ENCODE data around the gene THAP7. TPM values are rescaled to one million over a fixed set of nuclear protein-coding genes. Genes with fewer than 3 reads are reported as not detected.

THAP7 gene
- total RNA-seq, 1 experiment from 2014 or later: 24.6 TPM

GRCh38 chr22:20966883-20967696 lies 34.8 kb downstream of the THAP7 start, which contains the start of gene AIFM3:
Gene AIFM3, plus strand, starts transcription at chr22:20967255. Its CDS starts 690 bp downstream, at chr22:20967945.
- Histone ChIP-seq H2BK20ac (ENCODE audit: low read depth, low read length, poor library complexity, severe bottlenecking) (no peak within 1 kb of the TSS), H2BK12ac (ENCODE audit: insufficient read length, low read depth, low read length) (no peak within 1 kb of the TSS), H3K4me1 (ENCODE audit: insufficient read depth, low read length) (no peaks in the 10 kb centered on the region; the same call in 1 of the 2 replicates), H3K14ac (ENCODE audit: insufficient read depth, low read length) (no peak within 1 kb of the TSS), H2AFZ (ENCODE audit: low read length) (no peak within 1 kb of the TSS), H4K8ac (replicated peaks; ENCODE audit: insufficient read length, low read depth, low read length) (no peak within 1 kb of the TSS), H2BK120ac (ENCODE audit: low read depth, low read length, poor library complexity, severe bottlenecking) (no peak within 1 kb of the TSS), H3K23me2 (ENCODE audit: insufficient read length, low read depth, low read length, poor library complexity, severe bottlenecking) (no peaks in the 10 kb centered on the region), H2BK15ac (ENCODE audit: low read depth, low read length) (no peak within 1 kb of the TSS), H4K5ac (ENCODE audit: insufficient read length, low read depth, low read length) (no peak within 1 kb of the TSS), H3K56ac (ENCODE audit: insufficient read length, low read depth, low read length) (no peak within 1 kb of the TSS), H3K27me3 (ENCODE audit: insufficient read depth, low read length) (peaks cover 31% of the 10 kb centered on the region; the same call in 1 of the 2 replicates), H3K9ac (ENCODE audit: extremely low read depth, insufficient read length, low read length) (no peak within 1 kb of the TSS), H2BK5ac (ENCODE audit: insufficient read length, low read length) (no peak within 1 kb of the TSS), H4K20me1 (ENCODE audit: control insufficient read depth, insufficient read depth, insufficient read length) (no peaks in the 10 kb centered on the region), H3K27ac (ENCODE audit: insufficient read length, low read depth, low read length) (no peak within 1 kb of the TSS), H4K91ac (ENCODE audit: insufficient read length, low read depth, low read length) (no peak within 1 kb of the TSS), H3K9me3 (ENCODE audit: control insufficient read depth, low read depth, low read length) (no peaks in the 10 kb centered on the region), H3T11ph (ENCODE audit: low read length) (no peak within 1 kb of the TSS), H3K79me1 (ENCODE audit: insufficient read depth, low read depth, low read length, poor library complexity, severe bottlenecking) (no peaks in the 10 kb centered on the region), H3K4me2 (ENCODE audit: insufficient read depth, insufficient read length, low read length) (no peak within 1 kb of the TSS), H3K18ac (ENCODE audit: insufficient read length, low read depth, low read length) (no peak within 1 kb of the TSS), H2AK5ac (ENCODE audit: insufficient read length, low read length) (no peak within 1 kb of the TSS), H3K23ac (ENCODE audit: insufficient read length, low read depth, low read length) (no peak within 1 kb of the TSS), H3K4ac (ENCODE audit: low read depth, low read length) (no peak within 1 kb of the TSS), H3K79me2 (ENCODE audit: insufficient read depth, low read length) (no peaks in the 10 kb centered on the region)
- H3K27me3 Mint-ChIP-seq (ENCODE audit: low read depth): peaks cover 93% of the 10 kb centered on the region
- DNase-seq: no peak
- peak within 1 kb of the TSS in 1 of 2 experiments; percentile 56; a peak in 3 of 5 replicates for H3K4me3 Mint-ChIP-seq
- no peak within 1 kb of the TSS for H3K27ac Mint-ChIP-seq
- H3K36me3 Mint-ChIP-seq (ENCODE audit: insufficient read depth in 1 of 3, low read depth in 3 of 3): no peaks in the 10 kb centered on the region; a peak in 1 of 7 replicates
- no CpG with 5 or more reads among the region's 22 CpGs for WGBS (ENCODE audit: extremely low coverage, insufficient read length, low lambda C conversion rate)
- peaks cover 23 to 36% of the 10 kb centered on the region in 2 experiments for H3K4me1 Mint-ChIP-seq
- no peaks in the 10 kb centered on the region; a peak in 1 of 5 replicates for H3K9me3 Mint-ChIP-seq
- TF ChIP-seq CTCF (conservative IDR thresholded peaks at IDR 0.05): no peak

All from H9 (cell line).